HEK293 (cell line): ENCODE measurements around the gene SUPV3L1.

Source experiments
- AEBP2 ChIP-seq: fragments of 450-650 bp; formaldehyde crosslinking; IDR thresholded peaks from 2 replicates; pipeline ENCODE4 v1.5.1; 2016; ENCODE audit warnings: missing biosample characterization, missing genetic modification characterization, borderline replicate concordance
- GLIS1 ChIP-seq: fragments of 450-650 bp; formaldehyde crosslinking; IDR thresholded peaks from 2 replicates; pipeline ENCODE4 v1.5.1; 2016; ENCODE audit warnings: missing biosample characterization, missing genetic modification characterization
- INSM2 ChIP-seq: fragments of 450-650 bp; formaldehyde crosslinking; IDR thresholded peaks from 2 replicates; pipeline ENCODE4 v1.5.1; 2016; ENCODE audit warnings: missing biosample characterization, missing genetic modification characterization
- KLF10 ChIP-seq: fragments of 450-650 bp; IDR thresholded peaks from 2 replicates; pipeline ENCODE4 v1.5.1; 2018; ENCODE audit warnings: missing biosample characterization, mild to moderate bottlenecking, missing genetic modification characterization
- OSR2 ChIP-seq: fragments of 450-650 bp; formaldehyde crosslinking; IDR thresholded peaks from 2 replicates; pipeline ENCODE4 v1.5.1; 2016; ENCODE audit warnings: missing biosample characterization, missing genetic modification characterization
- PATZ1 ChIP-seq: fragments of 450-650 bp; formaldehyde crosslinking; IDR thresholded peaks from 2 replicates; pipeline ENCODE4 v1.5.1; 2016; ENCODE audit warnings: missing biosample characterization, missing genetic modification characterization
- PRDM2 ChIP-seq: fragments of 450-650 bp; formaldehyde crosslinking; IDR thresholded peaks from 2 replicates; pipeline ENCODE4 v1.5.1; 2016; ENCODE audit warnings: missing biosample characterization, missing genetic modification characterization, borderline replicate concordance
- ZBTB44 ChIP-seq: fragments of 450-650 bp; IDR thresholded peaks from 2 replicates; pipeline ENCODE4 v1.5.1; 2018; ENCODE audit warnings: missing biosample characterization, mild to moderate bottlenecking, missing genetic modification characterization
- ZFP41 ChIP-seq: fragments of 450-650 bp; formaldehyde crosslinking; IDR thresholded peaks from 2 replicates; pipeline ENCODE4 v1.5.1; 2016; ENCODE audit warnings: missing biosample characterization, missing genetic modification characterization, borderline replicate concordance
- ZNF133 ChIP-seq: fragments of 450-650 bp; formaldehyde crosslinking; IDR thresholded peaks from 2 replicates; pipeline ENCODE4 v1.5.1; 2016; ENCODE audit warnings: missing biosample characterization, missing genetic modification characterization
- ZNF19 ChIP-seq: fragments of 450-650 bp; formaldehyde crosslinking; IDR thresholded peaks from 2 replicates; pipeline ENCODE4; 2016; ENCODE audit warnings: missing biosample characterization, missing genetic modification characterization, low read depth
- ZNF2 ChIP-seq: fragments of 450-650 bp; formaldehyde crosslinking; IDR thresholded peaks from 2 replicates; pipeline ENCODE4 v1.5.1; 2016; ENCODE audit warnings: missing biosample characterization, missing genetic modification characterization
- ZNF221 ChIP-seq: fragments of 450-650 bp; formaldehyde crosslinking; IDR thresholded peaks from 2 replicates; pipeline ENCODE4 v1.5.1; 2017; ENCODE audit warnings: missing biosample characterization, missing genetic modification characterization, borderline replicate concordance
- ZNF518A ChIP-seq: fragments of 450-650 bp; formaldehyde crosslinking; conservative IDR thresholded peaks from 2 replicates; pipeline ENCODE4 v1.5.1; 2016; ENCODE audit warnings: low read depth, missing biosample characterization, missing genetic modification characterization
- ZNF549 ChIP-seq: fragments of 450-650 bp; IDR thresholded peaks from 2 replicates; pipeline ENCODE4 v1.5.1; 2018; ENCODE audit warnings: missing biosample characterization, missing genetic modification characterization, mild to moderate bottlenecking, inconsistent platforms, moderate library complexity
- ZNF610 ChIP-seq: fragments of 450-650 bp; formaldehyde crosslinking; IDR thresholded peaks from 2 replicates; pipeline ENCODE4 v1.5.1; 2016; ENCODE audit warnings: missing biosample characterization, missing genetic modification characterization, borderline replicate concordance
- ZNF623 ChIP-seq: fragments of 450-650 bp; formaldehyde crosslinking; IDR thresholded peaks from 2 replicates; pipeline ENCODE4 v1.5.1; 2016; ENCODE audit warnings: missing biosample characterization, missing genetic modification characterization
- ZNF664 ChIP-seq: fragments of 450-650 bp; formaldehyde crosslinking; IDR thresholded peaks from 2 replicates; pipeline ENCODE4 v1.5.1; 2016; ENCODE audit warnings: missing biosample characterization, missing genetic modification characterization
- ZSCAN4 ChIP-seq: fragments of 450-650 bp; formaldehyde crosslinking; IDR thresholded peaks from 2 replicates; pipeline ENCODE4 v1.5.1; 2017; ENCODE audit warnings: missing biosample characterization, missing genetic modification characterization

SUPV3L1 gene

GRCh38 chr10:69213591-69214311, 33.7 kb downstream of the SUPV3L1 start (continued):
- TF ChIP-seq PRDM2 (tag by site-specific recombination): no peak
- peak; percentile 62; the same call in 1 of the 2 replicates for TF ChIP-seq OSR2 (tag by site-specific recombination)
- no peak for TF ChIP-seq ZNF133
- TF ChIP-seq INSM2 (tag by site-specific recombination): peak; percentile 63
- TF ChIP-seq ZNF19 (tag by site-specific recombination): no peak
- TF ChIP-seq AEBP2 (tag by site-specific recombination): no peak
- peak; percentile 25; the same call in 1 of the 2 replicates for TF ChIP-seq KLF10 (tag by site-specific recombination)
- TF ChIP-seq ZSCAN4 (tag by site-specific recombination): no peak
- no peak for TF ChIP-seq ZNF664 (tag by site-specific recombination)
- no peak for TF ChIP-seq ZNF221 (tag by site-specific recombination)
- TF ChIP-seq ZNF610: no peak
- TF ChIP-seq ZNF2 (tag by site-specific recombination): no peak
- TF ChIP-seq ZBTB44: no peak
- no peak for TF ChIP-seq ZNF518A
- TF ChIP-seq ZNF623: no peak
- TF ChIP-seq PATZ1: peak; percentile 48; the same call in 1 of the 2 replicates
- no peak for TF ChIP-seq GLIS1
- TF ChIP-seq ZNF549: no peak
- no peak for TF ChIP-seq ZFP41 (tag by site-specific recombination)
